NCI-H1694 treated with DMSO at 0.1 percent for 48 hours (cell line): ENCODE data around the gene NXNL2.

Source experiments
- DNase-seq: peaks from one replicate; lab custom pipeline; 2025; lab: John Stamatoyannopoulos, UW

Gene NXNL2

GRCh38 chr9:88531920-88532698 is 2.9 kb upstream of the NXNL2 start:
- DNase-seq, result no peak

- no peak for DNase-seq
Measured at GRCh38 chr9:88533951-88534455, 975 bp upstream of the NXNL2 start.

GRCh38 chr9:88535226-88536022 is 446 bp downstream of the NXNL2 start:
- no peak for DNase-seq

GRCh38 chr9:88536023-88536324 is 996 bp downstream of the NXNL2 start:
- no peak for DNase-seq

- DNase-seq, result no peak
Measured at GRCh38 chr9:88536951-88537760, 2.2 kb downstream of the NXNL2 start.

GRCh38 chr9:88537761-88538091 is 2.7 kb downstream of the NXNL2 start:
- DNase-seq, result no peak

GRCh38 chr9:88538311-88539085 is 3.5 kb downstream of the NXNL2 start:
- DNase-seq, result no peak

GRCh38 chr9:88539246-88539645 is 4.3 kb downstream of the NXNL2 start:
- no peak for DNase-seq

GRCh38 chr9:88540251-88540763 is 5.3 kb downstream of the NXNL2 start:
- no peak for DNase-seq

- DNase-seq, result no peak
Measured at GRCh38 chr9:88544245-88544644, 9.3 kb downstream of the NXNL2 start.

GRCh38 chr9:88551546-88552137 is 16.7 kb downstream of the NXNL2 start:
- DNase-seq, result no peak

GRCh38 chr9:88553350-88553749 is 18.4 kb downstream of the NXNL2 start:
- no peak for DNase-seq

GRCh38 chr9:88555268-88555980 is 20.4 kb downstream of the NXNL2 start:
- no peak for DNase-seq

GRCh38 chr9:88559661-88560060 is 24.7 kb downstream of the NXNL2 start:
- DNase-seq, result no peak

- no peak for DNase-seq
Measured at GRCh38 chr9:88567870-88568269, 32.9 kb downstream of the NXNL2 start.

GRCh38 chr9:88571419-88571818 is 36.4 kb downstream of the NXNL2 start:
- no peak for DNase-seq

- DNase-seq, result no peak
Measured at GRCh38 chr9:88572684-88573083, 37.7 kb downstream of the NXNL2 start.

GRCh38 chr9:88574953-88575352 is 40.0 kb downstream of the NXNL2 start:
- DNase-seq, result no peak

GRCh38 chr9:88577256-88578120 is 42.5 kb downstream of the NXNL2 start:
- no peak for DNase-seq
